Measurements from ENCODE around the gene CSMD2.

- TF ChIP-seq YY1 (IDR thresholded peaks at IDR 0.05; ENCODE audit: low read depth) (no peak), MAX (IDR thresholded peaks at IDR 0.05) (no peak), CREB1 (IDR thresholded peaks at IDR 0.05; ENCODE audit: low read depth) (no peak), TAF1 (IDR thresholded peaks at IDR 0.05; ENCODE audit: low read depth) (no peak), TEAD4 (IDR thresholded peaks at IDR 0.05) (no peak), USF1 (IDR thresholded peaks at IDR 0.05) (no peak), EP300 (IDR thresholded peaks at IDR 0.05; ENCODE audit: borderline replicate concordance) (no peak), RAD21 (IDR thresholded peaks at IDR 0.05; ENCODE audit: low read depth) (no peak), EGR1 (IDR thresholded peaks at IDR 0.05) (no peak), FOXM1 (IDR thresholded peaks at IDR 0.05; ENCODE audit: borderline replicate concordance, low read depth) (no peak), REST (IDR thresholded peaks at IDR 0.05; ENCODE audit: low read depth) (no peak)
Observed at GRCh38 chr1:33610864-33611455, 554.1 kb downstream of the CSMD2 start.
